Calu3 (cell line): ENCODE measurements around the gene PCDHGB6. TPM values are rescaled to one million over a fixed set of nuclear protein-coding genes. Genes with fewer than 3 reads are reported as not detected.
"Not testable (repeated sequence)": the region's sequence is repeated elsewhere in the genome, so short reads cannot be mapped to it uniquely, and the experiment has no call there.

ENCODE experiments used
- BruUV-seq: library from RNA; stranded (reverse); fragments of 400-500 nt; replicated peaks from 2 replicates; lab custom pipeline; 2021; lab: Mats Ljungman, UMichigan
- CTCF ChIA-PET: fragments of 300-600 bp; sonication (Branson Sonifier 250); formaldehyde crosslinking; loops from one replicate; lab custom pipeline; 2022; ENCODE audit warnings: antibody characterized with exemption; lab: Charles Lee
- DNase-seq: peaks from one replicate; pipeline ENCODE4 v3.0.0; 2022
- H3K27ac Mint-ChIP-seq: one replicate; pipeline ENCODE4 v1.8.0; 2022; ENCODE audit warnings: mixed read lengths; ENCODE audit not compliant: unreplicated experiment
- H3K27me3 Mint-ChIP-seq: one replicate; pipeline ENCODE4 v1.8.0; 2022; ENCODE audit warnings: mixed read lengths; ENCODE audit not compliant: unreplicated experiment
- H3K36me3 Mint-ChIP-seq: one replicate; pipeline ENCODE4 v1.8.0; 2022; ENCODE audit warnings: mild to moderate bottlenecking, moderate library complexity, mixed read lengths; ENCODE audit not compliant: insufficient read depth, unreplicated experiment
- H3K4me1 Mint-ChIP-seq: one replicate; pipeline ENCODE4 v1.8.0; 2022; ENCODE audit warnings: mild to moderate bottlenecking, low read depth, mixed read lengths; ENCODE audit not compliant: unreplicated experiment
- H3K4me3 Mint-ChIP-seq: one replicate; pipeline ENCODE4 v1.8.0; 2022; ENCODE audit warnings: mild to moderate bottlenecking, low read depth, moderate library complexity, mixed read lengths; ENCODE audit not compliant: unreplicated experiment
- H3K9me3 Mint-ChIP-seq: one replicate; pipeline ENCODE4 v1.8.0; 2022; ENCODE audit warnings: low read depth, mixed read lengths; ENCODE audit not compliant: unreplicated experiment
- intact Hi-C: fragments of 100-400 bp; cut with micrococcal nuclease; formaldehyde crosslinking; loops from one replicate; pipeline ENCODE4 v1.10.0; 2022; ENCODE audit not compliant: unreplicated experiment
- total RNA-seq: library from RNA; stranded (reverse); gene quantifications from 2 replicates; pipeline ENCODE4 v1.2.3, GENCODE V29; 2022
- TF ChIP-seq, protein P1 (sequence below): fragments of 200-600 bp; IDR thresholded peaks from one replicate; pipeline ENCODE4 v1.8.0; 2022; ENCODE audit warnings: antibody characterized with exemption; ENCODE audit not compliant: unreplicated experiment

Gene PCDHGB6
- total RNA-seq, 1 experiment from 2014 or later: 13.4 TPM

GRCh38 chr5:141427783-141428426 is 20.1 kb downstream of the PCDHGB6 start:
- no TSS peak for BruUV-seq
- no peak overlapping the region for H3K4me3 Mint-ChIP-seq
- no peak for DNase-seq
- TF ChIP-seq, protein P1, sequence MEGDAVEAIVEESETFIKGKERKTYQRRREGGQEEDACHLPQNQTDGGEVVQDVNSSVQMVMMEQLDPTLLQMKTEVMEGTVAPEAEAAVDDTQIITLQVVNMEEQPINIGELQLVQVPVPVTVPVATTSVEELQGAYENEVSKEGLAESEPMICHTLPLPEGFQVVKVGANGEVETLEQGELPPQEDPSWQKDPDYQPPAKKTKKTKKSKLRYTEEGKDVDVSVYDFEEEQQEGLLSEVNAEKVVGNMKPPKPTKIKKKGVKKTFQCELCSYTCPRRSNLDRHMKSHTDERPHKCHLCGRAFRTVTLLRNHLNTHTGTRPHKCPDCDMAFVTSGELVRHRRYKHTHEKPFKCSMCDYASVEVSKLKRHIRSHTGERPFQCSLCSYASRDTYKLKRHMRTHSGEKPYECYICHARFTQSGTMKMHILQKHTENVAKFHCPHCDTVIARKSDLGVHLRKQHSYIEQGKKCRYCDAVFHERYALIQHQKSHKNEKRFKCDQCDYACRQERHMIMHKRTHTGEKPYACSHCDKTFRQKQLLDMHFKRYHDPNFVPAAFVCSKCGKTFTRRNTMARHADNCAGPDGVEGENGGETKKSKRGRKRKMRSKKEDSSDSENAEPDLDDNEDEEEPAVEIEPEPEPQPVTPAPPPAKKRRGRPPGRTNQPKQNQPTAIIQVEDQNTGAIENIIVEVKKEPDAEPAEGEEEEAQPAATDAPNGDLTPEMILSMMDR: no peak
- CTCF ChIA-PET: no interaction called here
- no peaks in the 10 kb centered on the region for H3K4me1 Mint-ChIP-seq
- intact Hi-C loops: no loop called here
- peaks cover 20% of the 10 kb centered on the region for H3K36me3 Mint-ChIP-seq
- no peaks in the 10 kb centered on the region for H3K27me3 Mint-ChIP-seq
- peaks cover 28% of the 10 kb centered on the region for H3K9me3 Mint-ChIP-seq
- H3K27ac Mint-ChIP-seq: no peak overlapping the region

DNA sequence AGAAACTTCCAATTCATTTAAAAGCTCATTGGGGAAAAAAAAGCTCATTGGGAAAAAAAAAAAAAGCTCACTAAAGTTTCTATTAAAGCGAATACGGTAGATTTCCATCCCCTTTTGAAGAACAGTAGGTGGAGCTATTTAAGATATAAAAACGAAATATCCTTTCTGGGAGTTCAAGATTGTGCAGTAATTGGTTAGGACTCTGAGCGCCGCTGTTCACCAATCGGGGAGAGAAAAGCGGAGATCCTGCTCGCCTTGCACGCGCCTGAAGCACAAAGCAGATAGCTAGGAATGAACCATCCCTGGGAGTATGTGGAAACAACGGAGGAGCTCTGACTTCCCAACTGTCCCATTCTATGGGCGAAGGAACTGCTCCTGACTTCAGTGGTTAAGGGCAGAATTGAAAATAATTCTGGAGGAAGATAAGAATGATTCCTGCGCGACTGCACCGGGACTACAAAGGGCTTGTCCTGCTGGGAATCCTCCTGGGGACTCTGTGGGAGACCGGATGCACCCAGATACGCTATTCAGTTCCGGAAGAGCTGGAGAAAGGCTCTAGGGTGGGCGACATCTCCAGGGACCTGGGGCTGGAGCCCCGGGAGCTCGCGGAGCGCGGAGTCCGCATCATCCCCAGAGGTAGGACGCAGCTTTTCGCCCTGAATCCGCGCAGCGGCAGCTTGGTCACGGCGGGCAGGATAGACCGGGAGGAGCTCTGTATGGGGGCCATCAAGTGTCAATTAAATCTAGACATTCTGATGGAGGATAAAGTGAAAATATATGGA is 22.7 kb downstream of the PCDHGB6 start, which contains the start of gene PCDHGA12:
PCDHGA12 (plus strand) TSS at position 176 of the 782 bp plus-strand sequence; CDS start at position 429, 253 bp downstream.
- Mint-ChIP-seq H3K4me1 (no peaks in the 10 kb centered on the region), H3K36me3 (peaks cover 26% of the 10 kb centered on the region), H3K27me3 (no peaks in the 10 kb centered on the region), H3K9me3 (peaks cover 28% of the 10 kb centered on the region), H3K27ac (no peak within 1 kb of the TSS), H3K4me3 (no peak within 1 kb of the TSS)
- intact Hi-C loops: no loop called here
- no TSS peak for BruUV-seq
- TF ChIP-seq, protein P1: no peak
- no peak for DNase-seq
- CTCF ChIA-PET: interaction anchor here (0.6 kb wide), 2 partner anchors 13 to 84 kb away, joined by 3 read pairs; partner anchors contain the start of gene PCDHGB7

- H3K27ac Mint-ChIP-seq: no peak overlapping the region
Measured at GRCh38 chr5:141431286-141431685, 23.5 kb downstream of the PCDHGB6 start.

DNA sequence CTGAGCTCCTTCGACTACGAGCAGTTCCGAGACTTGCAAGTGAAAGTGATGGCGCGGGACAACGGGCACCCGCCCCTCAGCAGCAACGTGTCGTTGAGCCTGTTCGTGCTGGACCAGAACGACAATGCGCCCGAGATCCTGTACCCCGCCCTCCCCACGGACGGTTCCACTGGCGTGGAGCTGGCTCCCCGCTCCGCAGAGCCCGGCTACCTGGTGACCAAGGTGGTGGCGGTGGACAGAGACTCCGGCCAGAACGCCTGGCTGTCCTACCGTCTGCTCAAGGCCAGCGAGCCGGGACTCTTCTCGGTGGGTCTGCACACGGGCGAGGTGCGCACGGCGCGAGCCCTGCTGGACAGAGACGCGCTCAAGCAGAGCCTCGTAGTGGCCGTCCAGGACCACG is 24.5 kb downstream of the PCDHGB6 start:
- H3K4me3 Mint-ChIP-seq, DNase-seq, intact Hi-C loops, H3K27me3 Mint-ChIP-seq, H3K27ac Mint-ChIP-seq, BruUV-seq, CTCF ChIA-PET, H3K4me1 Mint-ChIP-seq: not testable (repeated sequence)
- Mint-ChIP-seq H3K36me3 (peaks cover 26% of the 10 kb centered on the region), H3K9me3 (peaks cover 23% of the 10 kb centered on the region)

More at GRCh38 chr5:141431286-141431685, 23.5 kb downstream of the PCDHGB6 start:
- no peaks in the 10 kb centered on the region for H3K4me1 Mint-ChIP-seq
- no TSS peak for BruUV-seq
- no peak overlapping the region for H3K4me3 Mint-ChIP-seq
- peaks cover 25% of the 10 kb centered on the region for H3K9me3 Mint-ChIP-seq
- TF ChIP-seq, protein P1: no peak
- intact Hi-C loops: no loop called here
- CTCF ChIA-PET: no interaction called here
- H3K27me3 Mint-ChIP-seq: no peaks in the 10 kb centered on the region
- no peak for DNase-seq
- H3K36me3 Mint-ChIP-seq: peaks cover 26% of the 10 kb centered on the region

GRCh38 chr5:141432726-141433125 is 24.9 kb downstream of the PCDHGB6 start:
- CTCF ChIA-PET, DNase-seq, H3K27me3 Mint-ChIP-seq, H3K4me1 Mint-ChIP-seq, H3K4me3 Mint-ChIP-seq, intact Hi-C loops, BruUV-seq: not testable (repeated sequence)
- Mint-ChIP-seq H3K9me3 (peaks cover 23% of the 10 kb centered on the region), H3K27ac (peak overlapping the region; percentile 57), H3K36me3 (peaks cover 26% of the 10 kb centered on the region)
